ENCODE results near the gene KASH5.

The KASH5 gene, protein sequence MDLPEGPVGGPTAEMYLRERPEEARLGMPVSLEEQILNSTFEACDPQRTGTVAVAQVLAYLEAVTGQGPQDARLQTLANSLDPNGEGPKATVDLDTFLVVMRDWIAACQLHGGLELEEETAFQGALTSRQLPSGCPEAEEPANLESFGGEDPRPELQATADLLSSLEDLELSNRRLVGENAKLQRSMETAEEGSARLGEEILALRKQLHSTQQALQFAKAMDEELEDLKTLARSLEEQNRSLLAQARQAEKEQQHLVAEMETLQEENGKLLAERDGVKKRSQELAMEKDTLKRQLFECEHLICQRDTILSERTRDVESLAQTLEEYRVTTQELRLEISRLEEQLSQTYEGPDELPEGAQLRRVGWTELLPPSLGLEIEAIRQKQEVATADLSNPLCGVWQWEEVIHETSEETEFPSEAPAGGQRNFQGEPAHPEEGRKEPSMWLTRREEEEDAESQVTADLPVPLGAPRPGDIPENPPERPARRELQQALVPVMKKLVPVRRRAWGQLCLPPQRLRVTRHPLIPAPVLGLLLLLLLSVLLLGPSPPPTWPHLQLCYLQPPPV

DNA sequence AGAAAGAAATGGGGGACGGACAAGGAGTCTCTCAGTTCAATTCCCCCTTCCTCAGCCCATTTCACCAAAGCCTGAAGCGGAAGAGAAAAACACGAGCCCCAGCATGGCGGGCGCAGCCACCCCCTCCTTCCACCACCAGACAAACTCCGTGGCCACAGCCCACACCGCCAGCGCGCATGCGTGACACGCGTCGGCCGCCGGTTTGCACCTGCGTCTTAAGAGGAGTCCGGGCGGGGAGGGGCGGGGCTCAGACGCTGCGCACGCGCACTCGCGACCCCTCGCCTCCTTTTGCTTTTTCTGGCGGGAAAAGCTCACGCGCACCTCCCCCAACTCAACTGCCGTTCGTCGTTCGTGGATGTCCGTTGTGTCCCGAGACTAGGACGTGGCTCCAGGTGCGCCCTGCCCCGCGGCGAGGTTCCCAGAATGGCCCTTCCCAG, at the start of gene KASH5:
Gene KASH5, plus strand, starts transcription at position 314 of the 437 bp plus-strand sequence. CDS start 2,635 bp downstream, outside the sequence.
- DNase-seq (ENCODE audit: low read depth in 2 of 2) = peak; percentile 79 to 89

GRCh38 chr19:49338691-49339300, 49.3 kb upstream of the KASH5 start:
- DNase-seq (ENCODE audit: low read depth in 2 of 2) = no peak

- no peak for DNase-seq (ENCODE audit: low read depth in 2 of 2)
Observed at GRCh38 chr19:49339301-49340068, 48.6 kb upstream of the KASH5 start.

DNA sequence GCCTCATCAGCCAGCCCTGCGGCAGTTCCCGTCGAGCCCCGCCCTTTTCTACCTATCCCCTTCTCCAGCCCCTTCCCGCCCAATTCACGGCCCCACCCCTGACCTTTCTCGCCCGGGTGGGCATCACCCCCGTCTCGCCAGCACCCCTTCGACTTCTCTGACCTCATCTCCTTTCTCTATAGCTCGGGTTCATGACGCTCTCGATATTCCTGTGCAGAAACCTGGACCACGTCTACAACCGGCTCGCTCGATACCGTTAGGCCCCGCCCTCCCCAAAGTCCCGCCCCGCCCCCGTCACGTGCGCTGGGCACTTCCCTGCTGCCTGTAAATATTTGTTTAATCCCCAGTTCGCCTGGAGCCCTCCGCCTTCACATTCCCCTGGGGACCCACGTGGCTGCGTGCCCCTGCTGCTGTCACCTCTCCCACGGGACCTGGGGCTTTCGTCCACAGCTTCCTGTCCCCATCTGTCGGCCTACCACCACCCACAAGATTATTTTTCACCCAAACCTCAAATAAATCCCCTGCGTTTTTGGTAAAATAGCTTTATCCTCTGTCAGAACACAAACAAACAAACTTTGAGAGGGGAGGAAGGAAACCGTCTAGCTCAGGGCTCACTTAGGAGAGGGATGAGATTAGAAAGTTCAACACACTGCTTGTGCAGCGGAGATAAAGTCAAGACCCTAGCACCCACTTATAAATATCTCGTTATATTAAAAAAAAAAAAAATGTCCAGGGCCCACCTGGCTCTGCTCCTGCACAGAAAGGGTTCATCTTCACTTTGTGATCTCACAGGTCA, 47.8 kb upstream of the KASH5 start:
- DNase-seq (ENCODE audit: low read depth in 2 of 2) = peak in 1 of 2 donors; percentile 36

DNA sequence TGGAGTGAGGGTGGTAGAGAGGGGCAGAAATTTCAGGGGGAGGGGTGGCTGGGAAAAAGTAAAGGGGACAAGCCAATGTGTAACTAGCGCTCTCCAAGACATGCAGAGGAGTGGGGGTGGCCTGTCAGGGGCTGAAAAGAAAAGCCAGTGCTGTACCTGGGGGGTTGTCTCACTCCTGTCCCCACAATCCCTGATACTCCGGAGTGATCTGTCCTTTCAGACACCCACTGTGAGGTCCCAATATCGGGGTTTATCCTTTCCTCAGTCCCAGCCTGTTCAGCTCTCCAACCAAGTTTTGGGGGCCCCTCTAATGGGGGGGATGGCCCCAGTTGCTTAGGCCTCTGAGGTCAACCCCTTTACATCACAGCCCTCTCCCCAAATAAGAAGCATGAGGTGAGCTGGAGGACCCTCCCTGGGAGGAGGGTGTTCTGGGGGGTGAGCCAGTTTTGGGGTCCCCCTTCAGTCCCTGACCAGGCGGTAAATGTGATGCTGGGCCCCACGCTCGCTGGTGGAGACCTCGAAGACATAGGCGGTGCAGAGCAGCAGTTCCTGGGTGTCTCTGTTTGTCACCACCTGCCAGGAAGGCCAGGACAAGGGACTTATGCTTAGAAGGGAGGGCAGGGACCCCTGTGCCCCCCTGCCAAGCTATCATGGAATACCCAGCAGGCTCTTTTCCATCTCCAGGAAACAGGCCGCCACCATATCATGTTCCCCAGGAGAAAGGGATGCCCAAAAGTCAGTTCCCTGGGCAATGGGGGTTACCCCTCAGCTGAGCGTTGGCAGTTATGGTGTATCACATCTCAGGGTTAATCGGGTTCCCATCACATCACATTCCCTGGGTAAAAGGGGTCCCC, 47.0 kb upstream of the KASH5 start:
- no peak for DNase-seq (ENCODE audit: low read depth in 2 of 2)

DNA sequence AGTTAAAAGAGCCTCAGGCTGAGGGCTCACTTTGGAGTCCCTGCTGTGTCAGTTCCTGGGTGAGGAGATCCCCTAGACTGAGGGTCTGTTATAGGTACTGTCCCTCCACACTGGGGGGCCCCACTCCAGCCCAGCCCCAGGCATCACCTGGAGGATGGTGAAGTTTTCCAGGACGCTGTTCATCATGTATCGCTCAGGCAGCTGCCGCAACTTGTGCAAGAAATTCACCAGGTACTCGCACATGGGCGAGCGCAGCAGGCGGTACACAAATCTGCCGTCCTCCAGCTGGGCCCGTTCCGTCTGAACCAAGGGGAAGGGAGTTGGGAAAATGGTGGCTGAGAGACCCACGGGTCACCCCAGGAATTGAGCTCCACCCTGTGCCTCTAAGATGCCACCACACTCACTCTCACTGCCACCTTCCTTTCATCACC, 45.7 kb upstream of the KASH5 start:
- DNase-seq (ENCODE audit: low read depth in 2 of 2) = no peak

DNA sequence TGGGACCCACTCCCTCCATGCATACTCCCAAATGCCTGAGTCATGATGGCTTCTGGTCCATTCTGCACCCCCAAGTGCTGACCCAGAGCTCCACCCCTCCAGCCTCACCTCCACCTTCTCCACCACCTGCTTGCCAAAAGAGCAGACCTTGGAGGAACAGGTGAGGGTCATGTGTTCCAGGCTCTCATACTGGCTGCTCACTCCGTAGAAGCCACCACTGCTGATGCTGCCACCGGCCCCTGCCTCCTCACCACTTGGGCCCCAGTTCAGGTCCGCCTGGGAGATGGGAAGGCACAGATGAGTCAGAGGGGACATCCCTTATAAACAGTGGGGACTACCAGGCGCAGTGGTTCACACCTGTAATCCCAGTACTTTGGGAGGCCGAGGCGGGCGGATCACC, 44.9 kb upstream of the KASH5 start:
- no peak for DNase-seq (ENCODE audit: low read depth in 2 of 2)

- DNase-seq (ENCODE audit: low read depth in 2 of 2) = no peak
Observed at GRCh38 chr19:49344505-49345423, 43.3 kb upstream of the KASH5 start.

DNA sequence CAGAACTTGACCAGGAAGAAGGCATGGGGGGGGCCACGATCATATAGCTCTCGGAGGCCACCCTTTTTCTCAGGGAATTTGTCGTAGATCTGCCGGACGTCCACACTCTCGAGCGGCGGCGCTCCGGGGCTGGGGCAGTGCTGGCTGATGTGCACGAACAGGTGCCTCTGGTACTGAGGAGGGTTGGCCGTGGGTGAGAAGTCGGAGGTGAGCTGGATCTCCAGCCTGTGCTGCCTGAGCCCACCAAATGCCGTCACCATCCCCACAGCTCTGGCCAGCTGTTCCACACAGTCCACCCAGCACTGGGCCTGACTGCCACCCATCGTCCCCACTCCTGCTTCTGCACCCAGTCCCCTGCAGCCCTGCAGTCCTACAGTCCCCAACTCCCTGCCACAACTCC, 40.9 kb upstream of the KASH5 start:
- no peak for DNase-seq (ENCODE audit: low read depth in 2 of 2)

GRCh38 chr19:49347835-49348234, 40.2 kb upstream of the KASH5 start:
- no peak for DNase-seq (ENCODE audit: low read depth in 2 of 2)

DNA sequence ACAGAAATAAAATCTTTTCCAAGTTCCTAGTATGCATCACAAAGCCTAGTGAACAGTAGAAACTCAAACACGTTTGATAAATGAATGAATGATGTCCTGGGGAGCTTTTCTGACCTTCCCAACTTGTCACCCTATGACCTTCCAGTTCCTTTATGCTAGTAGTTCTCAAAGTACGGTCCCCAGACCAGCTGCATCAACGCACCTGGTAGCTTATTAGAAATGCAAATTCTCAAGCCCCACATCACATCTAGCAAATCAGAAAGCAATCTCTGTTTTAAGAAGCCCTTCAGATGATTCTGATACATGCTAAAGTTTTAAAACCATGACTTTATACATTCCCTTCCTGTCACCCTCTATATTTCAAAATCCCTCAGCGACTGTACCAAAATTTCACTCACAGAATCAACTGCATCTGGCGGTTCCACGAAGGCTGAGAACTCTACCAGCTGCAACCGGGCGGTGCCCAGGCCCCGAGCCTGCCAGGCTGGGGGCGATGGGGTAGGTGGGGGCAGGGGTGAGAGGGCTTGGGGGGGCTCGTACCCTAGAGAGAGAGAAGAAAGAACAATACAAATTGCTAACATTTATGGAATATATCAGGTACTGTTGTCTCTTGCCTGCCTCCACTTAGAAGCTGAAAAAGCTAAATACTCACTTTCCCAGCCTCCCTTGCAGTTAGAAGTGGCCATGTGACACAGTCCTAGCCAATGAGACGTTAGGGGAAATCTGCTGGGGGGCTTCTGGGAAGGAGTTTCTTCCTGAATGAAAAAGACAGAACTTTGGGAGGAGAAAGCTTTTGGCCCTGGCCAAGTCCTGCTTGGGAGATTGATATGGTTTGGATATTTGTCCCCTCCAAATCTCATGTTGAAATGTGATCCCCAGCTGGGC, 39.5 kb upstream of the KASH5 start:
- DNase-seq (ENCODE audit: low read depth in 2 of 2) = no peak

DNA sequence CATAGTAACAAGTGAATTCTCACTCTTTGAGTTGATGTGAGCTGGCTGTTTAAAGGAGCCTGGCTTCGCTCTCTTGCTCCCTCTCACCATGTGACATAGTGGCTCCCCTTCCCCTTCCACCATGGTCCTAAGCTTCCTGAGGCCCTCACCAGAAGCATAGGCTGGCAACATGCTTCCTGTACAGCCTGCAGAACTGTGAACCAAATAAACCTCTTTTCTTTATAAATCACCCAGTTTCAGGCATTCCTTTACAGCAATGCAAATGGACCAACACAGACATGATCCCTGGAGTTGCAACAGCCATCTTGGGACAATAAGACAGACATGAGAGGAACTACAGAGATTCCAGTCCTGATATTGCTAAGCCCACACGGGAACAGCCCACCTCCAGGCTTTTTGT, 38.5 kb upstream of the KASH5 start:
- no peak for DNase-seq (ENCODE audit: low read depth in 2 of 2)

GRCh38 chr19:49355909-49356353, 32.1 kb upstream of the KASH5 start:
- no peak for DNase-seq (ENCODE audit: low read depth in 2 of 2)

DNA sequence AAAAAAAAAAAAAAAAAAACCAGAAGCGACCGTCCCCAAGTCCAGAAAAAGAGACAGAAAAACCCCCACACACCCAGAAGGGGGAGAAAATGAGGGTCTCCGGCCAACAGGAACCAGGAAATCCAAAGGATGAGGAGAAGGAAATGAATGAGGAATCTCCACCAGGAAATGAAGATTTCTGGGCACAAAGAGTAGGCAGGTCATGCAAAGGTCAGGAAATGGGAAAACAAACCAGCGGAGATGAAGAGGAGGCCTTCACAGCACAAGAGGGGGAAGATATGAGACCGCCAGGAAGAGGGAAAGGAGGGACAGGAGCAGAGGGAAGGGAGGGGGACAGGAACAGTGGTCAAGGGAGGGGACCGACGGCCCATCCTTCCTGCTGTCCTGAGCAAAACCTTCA, 31.7 kb upstream of the KASH5 start:
- DNase-seq (ENCODE audit: low read depth in 2 of 2) = no peak

DNA sequence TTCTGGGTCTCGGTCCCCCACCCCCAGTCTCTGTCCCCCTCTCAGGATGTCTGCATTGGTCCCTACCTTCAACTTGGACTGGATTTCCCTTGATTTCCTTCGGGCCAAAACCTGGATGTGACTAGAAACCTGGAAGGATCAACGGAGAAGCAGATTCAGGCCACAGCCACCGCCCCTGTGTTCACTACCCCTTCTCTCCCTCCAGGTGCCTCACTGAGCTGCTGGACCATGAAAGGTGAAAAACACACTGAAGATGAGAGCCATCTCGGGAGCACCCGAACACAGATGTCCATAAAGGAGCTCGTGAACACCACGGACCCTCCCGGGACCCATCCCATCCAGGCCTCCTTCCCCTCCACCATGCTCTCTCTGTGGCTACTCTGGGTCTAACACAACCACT, 30.9 kb upstream of the KASH5 start:
- DNase-seq (ENCODE audit: low read depth in 2 of 2) = no peak

GRCh38 chr19:49359851-49360820, 27.9 kb upstream of the KASH5 start:
- no peak for DNase-seq (ENCODE audit: low read depth in 2 of 2)

GRCh38 chr19:49361438-49362047, 26.5 kb upstream of the KASH5 start:
- no peak for DNase-seq (ENCODE audit: low read depth in 2 of 2)
